COLO668 (cell line): ENCODE results near the gene CEP295NL.
"Not testable (repeated sequence)": the region's sequence is repeated elsewhere in the genome, so short reads cannot be mapped to it uniquely, and the experiment has no call there.

ENCODE experiments used
- DNase-seq: peaks from one replicate; lab custom pipeline; 2025; ENCODE audit not compliant: unreplicated experiment; lab: John Stamatoyannopoulos, UW

The CEP295NL gene

DNA sequence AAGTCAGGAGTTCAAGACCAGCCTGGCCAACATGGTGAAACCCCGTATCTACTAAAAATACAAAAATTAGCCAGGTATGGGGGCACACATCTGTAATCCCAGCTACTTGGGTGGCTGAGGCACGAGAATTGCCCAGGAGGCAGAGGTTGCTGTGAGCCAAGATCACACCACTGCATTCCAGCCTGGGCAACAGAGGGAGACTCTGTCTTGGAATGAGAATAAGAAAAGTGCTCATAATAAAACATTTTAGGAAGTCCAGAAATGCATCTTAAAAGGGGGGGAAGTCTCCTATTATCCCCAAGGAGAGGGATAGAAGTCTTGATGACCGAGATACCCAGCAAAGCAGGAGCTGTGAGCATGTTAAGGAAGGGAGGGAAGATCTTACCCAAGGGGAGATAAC, 36.0 kb downstream of the CEP295NL start:
- not testable (repeated sequence) for DNase-seq

DNA sequence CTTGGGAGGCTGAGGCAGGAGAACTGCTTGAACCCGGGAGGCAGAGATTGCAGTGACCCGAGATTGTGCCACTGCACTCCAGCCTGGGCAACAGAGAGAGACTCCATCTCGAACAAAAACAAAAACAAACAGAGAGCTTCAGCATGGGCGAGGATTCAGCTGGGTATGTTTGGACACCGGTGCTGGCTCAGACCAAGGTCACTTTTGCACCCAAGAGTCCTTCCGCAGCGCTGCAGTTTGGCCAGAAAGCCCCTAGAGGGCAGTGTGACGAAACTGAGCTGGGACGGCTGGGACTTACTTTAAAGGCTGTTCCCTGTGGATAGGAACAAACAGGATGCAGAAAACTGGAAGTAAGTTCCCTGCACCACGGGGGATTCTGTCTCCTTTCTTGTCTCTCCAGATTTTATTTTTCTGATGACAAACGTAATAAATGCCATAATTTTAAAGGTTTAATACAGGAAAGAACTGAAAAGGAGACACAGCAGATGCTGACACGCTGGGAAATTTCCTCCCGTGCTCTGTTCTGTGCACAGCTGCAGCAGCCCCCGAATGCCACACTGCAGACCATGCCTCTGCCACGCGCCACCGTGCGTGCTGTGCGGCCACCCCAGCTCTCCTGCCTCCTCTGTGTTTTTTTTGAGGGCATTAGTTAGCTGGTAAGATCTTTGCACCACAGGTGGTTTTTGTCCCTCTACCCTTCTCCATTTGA, 37.2 kb downstream of the CEP295NL start:
- peak; percentile 64 for DNase-seq

DNA sequence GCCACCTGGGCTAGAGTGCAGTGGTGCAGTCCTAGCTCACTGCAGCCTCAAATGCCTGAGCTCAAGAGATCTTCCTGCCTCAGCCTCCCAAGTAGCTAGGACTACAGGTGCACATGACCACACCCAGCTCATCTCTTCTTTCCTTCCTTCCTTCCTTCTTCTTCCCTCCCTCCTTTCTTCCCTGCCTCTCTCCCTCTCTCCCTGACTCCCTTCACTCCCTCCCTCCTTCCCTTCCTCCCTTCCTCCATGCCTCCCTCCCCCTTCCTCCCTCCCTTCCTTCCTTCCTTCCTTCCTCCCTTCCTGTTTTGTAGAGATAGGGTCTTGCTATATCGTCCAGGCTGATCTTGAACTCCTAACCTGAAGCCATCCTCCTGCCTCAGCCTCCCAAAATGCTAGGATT, 38.9 kb downstream of the CEP295NL start:
- DNase-seq: no peak

DNA sequence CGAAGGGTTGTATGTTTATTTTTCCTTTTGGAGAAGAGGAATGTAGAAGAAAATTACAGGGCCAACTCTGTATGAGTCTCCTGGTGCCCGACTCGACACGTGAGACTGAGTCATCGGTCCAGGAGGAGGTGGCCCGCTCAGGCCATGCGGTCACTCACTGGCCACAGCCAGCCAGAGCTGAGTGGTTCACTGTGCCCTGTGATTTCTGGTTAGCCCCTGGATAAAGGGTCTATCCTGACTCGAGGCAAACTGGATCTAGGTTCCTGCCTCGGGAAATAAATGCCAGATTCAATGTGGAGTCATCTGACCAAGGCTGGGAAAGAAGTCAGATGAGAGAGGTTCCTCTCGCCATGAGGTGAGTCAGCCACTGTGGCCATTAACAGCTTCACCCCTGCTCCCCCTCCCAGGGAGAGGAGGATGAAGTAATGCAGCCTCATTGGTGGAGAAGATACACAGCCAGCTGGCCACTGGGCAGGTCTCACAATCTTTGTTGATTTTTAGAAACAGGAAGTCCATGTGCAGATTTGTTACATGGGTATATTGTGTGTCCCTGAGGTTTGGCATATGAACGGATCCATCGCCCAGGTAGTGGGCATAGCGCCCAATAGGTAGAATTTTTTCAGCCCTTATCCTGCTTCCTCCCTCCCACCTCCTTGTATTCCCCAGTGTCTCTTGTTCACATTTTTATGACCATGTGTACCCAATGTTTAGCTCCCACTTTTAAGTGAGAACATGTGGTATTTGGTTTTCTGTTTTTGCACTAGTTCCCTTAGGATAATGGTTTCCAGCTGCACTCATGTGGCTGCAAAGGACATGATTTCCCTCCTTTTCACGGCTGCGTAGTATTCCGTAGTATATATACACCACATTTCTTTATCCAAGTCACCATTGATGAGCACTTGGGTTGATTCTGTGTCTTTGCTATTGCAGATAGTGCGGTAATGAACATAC, 40.7 kb downstream of the CEP295NL start:
- peak; percentile 33 for DNase-seq

DNA sequence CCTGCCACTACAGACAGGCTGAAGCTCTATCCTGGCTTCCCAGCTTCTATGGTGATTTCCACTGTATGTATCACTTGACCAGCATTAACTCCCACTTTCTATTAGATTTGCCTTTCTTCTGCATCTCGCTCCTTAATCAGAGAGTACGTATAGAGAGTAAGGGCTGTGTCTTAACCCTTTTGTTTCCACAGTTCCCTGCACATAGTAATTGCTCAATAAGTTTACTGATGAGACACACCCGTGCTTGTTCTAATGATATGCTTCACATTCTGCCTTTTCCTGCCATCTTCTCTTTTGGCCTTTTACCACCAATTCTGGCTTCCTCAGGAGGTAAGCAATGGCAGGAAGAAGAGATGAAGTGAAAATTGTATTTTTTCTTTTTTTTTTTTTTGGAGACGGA, 41.8 kb downstream of the CEP295NL start:
- no peak for DNase-seq

DNA sequence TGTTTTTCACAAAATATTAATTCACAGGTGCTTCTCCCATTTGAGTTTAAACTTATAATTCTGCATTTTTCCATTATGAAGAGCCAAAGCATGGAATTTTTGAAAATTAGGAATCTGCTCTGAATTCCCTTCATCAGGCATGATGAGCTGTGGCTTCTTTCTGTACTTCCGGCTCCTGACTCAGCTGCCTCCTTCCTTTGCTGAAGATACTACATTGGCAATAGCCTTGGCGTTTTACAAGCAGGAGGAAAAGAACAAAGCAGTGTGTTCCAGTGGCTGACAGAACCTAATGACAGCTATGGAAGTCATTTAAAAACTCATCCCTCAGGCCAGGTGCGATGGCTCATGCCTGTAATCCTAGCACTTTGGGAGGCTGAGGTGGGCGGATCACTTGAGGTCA, 44.0 kb downstream of the CEP295NL start:
- no peak for DNase-seq

DNA sequence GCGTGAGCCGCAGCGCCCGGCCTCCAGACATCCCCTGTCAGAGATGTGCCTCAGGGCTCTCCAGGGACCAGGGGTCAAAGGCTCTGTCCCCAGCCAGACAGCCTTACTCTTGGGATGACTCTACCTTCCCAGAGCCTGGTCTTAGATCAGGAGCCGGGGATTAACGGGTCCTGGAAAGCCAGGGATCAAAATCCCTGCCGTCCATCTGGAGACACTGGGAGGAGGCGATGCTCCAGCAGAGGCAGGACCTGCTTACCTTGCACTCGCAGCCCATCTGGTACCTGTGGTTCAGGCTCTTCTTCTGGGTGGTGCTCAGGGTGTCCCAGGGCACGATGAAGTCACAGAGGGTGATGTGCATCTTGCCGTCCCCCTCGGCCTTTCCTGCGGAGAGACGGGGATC, 45.7 kb downstream of the CEP295NL start:
- DNase-seq: no peak

DNA sequence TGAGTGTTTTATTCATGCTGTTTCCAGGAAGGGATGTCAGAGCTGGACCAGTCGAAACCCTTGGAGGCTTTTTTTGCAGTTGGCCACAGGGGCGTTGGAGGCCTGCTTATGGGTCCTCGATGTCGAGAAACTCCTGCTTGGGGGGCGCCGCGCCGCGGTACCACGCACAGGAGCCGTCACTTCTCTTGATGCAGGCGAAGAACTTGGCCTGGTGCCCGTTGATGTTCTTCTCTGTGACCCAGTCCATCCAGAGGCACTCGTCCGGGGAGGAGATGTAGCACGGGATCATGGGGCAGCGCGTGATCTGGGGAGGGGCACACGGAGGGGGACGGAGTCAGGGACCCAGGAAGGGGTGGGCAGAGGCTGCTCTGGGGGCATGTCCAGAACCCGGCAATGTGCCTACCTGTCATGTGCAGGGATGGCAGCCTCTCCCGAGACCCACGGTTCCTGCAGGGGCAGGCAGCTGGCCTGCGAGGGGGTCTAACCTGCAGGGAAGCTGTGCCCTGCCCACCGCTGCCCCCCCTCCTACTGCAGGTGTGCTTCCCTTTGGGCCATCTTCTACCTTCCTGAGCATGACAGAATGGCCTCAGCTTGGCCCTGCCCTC, 47.3 kb downstream of the CEP295NL start:
- no peak for DNase-seq

DNA sequence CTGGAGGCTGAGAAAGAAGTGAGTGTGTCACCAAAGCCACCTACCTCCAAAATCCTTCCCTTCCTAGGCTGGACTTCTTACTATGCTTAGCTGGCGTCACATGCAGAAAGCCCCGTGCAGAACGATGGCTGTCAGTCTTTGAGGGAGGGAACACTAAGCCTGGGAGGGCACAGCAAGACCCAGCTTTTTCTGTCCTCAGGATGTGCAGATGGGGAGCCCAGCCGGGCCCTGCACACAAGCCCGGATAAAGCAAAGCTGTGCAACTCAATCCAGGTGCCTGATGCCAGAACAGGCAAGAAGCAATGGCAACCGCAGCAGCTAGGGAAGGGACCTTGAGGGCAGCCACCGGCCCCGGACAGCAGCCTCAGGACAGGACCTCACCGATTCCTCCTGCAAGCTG, 48.5 kb downstream of the CEP295NL start:
- no peak for DNase-seq

DNA sequence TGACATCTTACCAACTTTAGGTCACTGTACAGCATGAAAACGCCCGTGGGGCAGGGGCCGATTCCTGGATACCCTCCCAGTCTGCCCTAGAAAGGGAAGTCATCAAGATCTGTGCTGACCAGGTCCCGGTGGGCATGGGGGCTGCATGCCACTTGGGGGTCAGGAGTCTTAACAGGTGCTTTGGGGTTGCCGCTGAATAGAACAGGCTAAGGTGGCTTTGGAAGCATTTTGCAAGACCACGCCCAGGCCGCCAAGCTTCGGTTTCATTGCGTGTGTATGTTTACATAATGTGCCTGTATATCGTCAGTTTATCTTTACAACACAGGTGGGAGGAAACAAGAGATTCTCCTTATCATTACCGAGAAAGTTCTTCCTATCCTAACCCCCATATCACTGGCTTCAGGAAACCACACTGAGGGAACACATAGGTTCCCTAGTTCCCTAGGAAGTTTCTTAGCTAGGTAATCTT, 49.0 kb downstream of the CEP295NL start:
- DNase-seq: peak; percentile 40

DNA sequence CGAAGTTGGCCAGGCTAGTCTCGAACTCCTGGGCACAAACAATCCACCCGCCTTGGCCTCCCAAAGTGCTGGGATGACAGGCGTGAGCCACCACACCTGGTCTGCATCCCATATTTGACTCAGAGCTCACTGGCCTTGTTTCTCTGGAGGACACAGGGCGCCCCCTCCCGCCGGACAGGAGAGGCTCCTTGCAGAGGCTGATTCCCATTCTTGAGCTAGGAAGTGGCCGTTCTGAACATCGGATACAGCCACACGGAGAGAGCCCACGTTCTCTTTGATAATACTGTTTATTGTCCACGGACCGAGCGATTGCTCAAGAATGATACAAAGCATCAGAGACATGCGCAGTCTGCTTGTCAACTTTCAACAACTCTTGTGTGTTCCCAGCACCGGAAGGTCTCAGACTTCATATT, 50.3 kb downstream of the CEP295NL start:
- peak; percentile 2 for DNase-seq

DNA sequence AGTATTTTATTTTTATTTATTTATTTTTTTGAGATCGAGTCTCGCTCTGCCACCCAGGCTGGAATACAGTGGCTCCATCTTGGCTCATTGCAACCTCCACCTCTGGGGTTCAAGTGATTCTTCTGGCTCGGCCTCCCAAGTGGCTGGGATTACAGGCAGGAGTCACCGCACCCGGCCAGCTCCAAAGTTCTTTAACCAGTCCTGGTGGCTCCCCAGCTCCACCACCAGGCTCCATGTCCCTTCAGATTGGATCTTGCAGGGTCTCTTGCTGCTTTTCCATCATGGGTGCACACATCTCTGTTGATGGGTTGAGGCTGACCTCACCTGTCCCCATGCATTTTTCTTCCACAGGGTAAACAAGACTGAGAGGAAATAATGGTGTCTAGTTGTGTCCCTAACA, 54.0 kb downstream of the CEP295NL start:
- DNase-seq: no peak

DNA sequence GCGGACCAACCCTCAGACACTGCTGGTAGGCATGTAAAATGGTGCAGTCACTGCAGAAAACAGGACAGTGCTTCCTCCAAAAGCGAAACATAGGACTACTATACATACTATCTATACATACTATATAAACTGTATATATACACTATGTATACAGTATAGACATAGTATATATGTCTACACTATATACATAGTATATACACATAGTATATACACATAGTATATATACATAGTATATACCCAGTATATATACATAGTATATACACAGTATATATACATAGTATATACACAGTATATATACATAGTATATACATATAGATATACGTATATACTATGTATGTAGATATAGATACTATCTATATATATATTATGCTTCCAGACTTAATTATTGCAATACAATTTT, 55.9 kb downstream of the CEP295NL start:
- DNase-seq: no peak

DNA sequence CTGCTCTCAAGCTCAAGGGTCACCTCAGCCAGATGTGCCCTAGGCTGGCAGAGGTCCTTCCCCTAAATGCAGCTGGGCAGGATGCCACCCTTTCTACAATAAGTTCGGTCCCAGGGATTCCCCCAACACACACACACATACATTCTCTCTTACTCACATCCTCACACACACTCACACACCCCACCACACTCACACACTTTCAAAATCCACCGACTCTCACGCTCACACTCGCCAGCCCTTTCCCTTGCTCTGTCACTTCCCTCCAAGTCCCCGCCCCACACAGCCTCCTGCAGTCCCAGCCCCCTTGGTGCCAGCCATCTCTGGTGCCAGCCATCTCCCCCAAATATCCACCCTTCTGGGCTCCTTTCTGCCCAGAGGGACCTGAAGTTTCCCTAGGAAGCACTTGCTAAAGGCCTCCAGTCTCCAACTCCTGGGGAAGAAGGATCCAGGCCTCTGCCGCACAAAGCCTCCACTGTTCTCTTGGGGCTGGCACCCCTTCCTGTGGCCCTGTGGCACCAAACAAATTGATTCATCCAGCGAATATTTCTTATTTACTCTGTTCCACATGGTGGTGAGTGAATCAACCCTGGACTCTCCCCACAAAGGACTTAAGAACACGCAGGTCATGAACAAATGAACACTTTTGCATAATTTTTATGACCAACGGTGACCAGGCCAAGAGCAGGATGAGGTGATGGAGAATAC, 58.5 kb downstream of the CEP295NL start:
- DNase-seq: no peak

DNA sequence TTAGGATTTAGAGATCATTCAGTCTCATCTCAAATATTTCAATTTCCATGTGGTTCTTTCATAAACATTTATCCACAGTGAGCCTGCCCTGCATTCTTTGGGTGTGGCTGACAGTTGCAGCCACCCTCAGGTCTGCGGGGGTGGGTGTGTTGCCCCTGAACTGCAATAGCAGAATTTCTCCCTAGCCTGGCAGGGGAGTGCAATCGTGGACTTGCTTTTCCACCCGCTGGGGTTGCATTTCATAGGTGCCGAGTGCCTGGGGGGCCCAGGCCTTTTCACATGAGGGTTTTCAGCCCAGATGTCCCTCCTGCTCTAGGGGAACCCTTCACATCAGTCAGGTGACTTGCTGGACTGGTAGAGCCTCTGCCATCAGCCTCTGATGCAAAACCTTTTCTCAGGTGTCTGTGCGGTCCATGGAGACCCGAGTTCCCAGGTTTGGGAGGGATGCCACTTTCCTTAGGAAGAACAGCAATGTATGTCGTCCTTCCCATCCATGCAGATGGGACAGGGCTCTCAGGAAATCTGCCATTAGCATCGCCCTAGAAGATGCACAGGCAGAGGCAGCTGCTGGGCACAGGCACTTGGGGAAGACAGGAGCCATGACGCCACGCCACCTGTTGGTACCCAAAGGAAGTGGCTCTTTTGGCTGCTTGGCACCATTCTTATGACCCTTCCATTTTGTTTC, 60.0 kb downstream of the CEP295NL start:
- peak; percentile 49 for DNase-seq

DNA sequence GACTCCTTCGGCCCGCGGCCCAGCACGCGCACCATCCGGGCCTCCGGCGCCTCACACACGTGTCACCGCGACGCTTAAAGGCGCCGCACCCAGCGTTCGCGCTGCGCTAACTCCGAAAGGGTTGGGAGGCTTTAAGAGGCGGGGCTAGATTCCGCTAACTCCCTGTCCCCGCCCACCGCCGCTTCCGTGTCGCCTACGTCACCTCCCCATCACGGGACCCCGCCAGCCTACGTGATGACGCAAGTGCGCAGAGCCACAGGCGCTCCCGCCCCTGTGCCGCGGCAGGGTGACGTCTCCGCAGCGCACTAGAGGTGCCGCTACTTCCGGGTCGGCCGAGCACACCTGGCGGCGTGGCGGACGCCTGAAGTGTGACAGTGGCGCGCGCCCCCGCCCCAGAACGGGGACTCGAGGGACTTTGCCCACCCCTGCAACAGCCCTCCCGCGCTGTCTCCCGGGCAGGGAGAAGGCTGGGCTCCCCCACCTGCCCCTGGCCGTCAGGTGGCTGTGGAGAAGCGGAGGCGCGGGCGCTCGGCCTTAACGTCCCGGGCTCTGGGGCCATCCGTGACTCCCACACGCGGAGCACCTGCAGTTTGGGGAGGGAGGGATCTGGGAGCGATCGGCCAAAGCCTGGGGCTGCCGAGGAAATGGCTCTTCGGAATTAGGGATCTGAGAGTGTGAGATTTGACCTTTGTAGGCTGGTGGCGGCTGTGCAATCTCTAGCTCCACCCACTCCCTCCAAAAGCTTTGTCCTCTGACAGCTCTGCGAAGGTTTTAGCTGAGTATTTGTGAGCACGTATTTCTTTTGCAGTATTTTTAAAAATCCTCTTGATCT, 62.0 kb downstream of the CEP295NL start, which contains the start of gene USP36:
Gene USP36, minus strand, starts transcription at position 35 of the 832 bp plus-strand sequence. CDS start 4,451 bp downstream, outside the sequence.
- peak; percentile 97 for DNase-seq
